ENCODE measurements around the gene MCHR2.

DNA sequence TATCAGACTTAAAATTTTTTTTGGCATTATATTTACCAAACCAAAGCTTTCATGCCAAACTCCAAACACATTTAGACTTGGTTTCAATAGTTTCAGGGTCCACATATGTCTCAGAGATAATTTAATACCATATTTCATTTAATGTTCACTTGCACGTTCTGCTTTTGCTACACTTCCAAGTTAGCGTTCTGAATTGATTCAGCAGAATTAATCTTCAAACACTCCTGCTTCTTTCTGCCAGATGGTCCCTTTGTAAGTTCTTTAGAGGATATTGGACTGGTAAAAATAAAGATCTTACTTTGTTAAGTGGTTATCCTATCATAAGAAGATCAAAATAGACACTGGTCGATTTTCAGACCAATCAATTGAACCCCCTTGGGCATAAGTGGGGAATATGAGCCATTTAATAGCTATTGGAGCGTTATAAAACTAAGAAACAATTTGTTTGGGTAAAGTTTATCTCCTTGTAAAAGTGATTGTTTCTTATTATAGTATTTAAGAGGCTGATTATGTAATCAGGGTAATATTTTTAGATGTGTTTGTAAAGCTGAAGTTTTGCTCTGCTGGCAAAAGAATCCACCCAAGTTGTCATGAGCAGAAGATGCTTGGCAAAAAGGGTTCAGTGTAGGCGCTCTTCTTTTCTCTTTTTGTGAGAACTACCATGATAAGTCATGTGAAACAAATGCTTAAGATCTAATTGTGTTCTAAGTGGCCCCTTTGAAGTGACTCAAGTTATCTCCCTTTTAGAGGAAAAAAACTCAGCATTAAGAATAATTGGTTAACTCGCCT is 92.2 kb downstream of the MCHR2 start:
- TF ChIP-seq, protein P1, sequence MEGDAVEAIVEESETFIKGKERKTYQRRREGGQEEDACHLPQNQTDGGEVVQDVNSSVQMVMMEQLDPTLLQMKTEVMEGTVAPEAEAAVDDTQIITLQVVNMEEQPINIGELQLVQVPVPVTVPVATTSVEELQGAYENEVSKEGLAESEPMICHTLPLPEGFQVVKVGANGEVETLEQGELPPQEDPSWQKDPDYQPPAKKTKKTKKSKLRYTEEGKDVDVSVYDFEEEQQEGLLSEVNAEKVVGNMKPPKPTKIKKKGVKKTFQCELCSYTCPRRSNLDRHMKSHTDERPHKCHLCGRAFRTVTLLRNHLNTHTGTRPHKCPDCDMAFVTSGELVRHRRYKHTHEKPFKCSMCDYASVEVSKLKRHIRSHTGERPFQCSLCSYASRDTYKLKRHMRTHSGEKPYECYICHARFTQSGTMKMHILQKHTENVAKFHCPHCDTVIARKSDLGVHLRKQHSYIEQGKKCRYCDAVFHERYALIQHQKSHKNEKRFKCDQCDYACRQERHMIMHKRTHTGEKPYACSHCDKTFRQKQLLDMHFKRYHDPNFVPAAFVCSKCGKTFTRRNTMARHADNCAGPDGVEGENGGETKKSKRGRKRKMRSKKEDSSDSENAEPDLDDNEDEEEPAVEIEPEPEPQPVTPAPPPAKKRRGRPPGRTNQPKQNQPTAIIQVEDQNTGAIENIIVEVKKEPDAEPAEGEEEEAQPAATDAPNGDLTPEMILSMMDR (IDR thresholded peaks at IDR 0.05) = no peak
- TF ChIP-seq POLR2A (IDR thresholded peaks at IDR 0.05) = no peak
